NCI-H187 (cell line): Measurements from ENCODE around the gene MRLN.
A peak's percentile ranks its signal among the peaks of the same experiment; 100 is the strongest.
"Not testable (repeated sequence)": the region's sequence is repeated elsewhere in the genome, so short reads cannot be mapped to it uniquely, and the experiment has no call there.

Experiments
- DNase-seq, 2 experiments: peaks; one replicate each; lab custom pipeline; 2025; lab: John Stamatoyannopoulos, UW

MRLN gene

GRCh38 chr10:59745163-59745650, 8.0 kb downstream of the MRLN start:
- DNase-seq: no peak

GRCh38 chr10:59744762-59745161, 8.5 kb downstream of the MRLN start:
- not testable (repeated sequence) for DNase-seq

DNA sequence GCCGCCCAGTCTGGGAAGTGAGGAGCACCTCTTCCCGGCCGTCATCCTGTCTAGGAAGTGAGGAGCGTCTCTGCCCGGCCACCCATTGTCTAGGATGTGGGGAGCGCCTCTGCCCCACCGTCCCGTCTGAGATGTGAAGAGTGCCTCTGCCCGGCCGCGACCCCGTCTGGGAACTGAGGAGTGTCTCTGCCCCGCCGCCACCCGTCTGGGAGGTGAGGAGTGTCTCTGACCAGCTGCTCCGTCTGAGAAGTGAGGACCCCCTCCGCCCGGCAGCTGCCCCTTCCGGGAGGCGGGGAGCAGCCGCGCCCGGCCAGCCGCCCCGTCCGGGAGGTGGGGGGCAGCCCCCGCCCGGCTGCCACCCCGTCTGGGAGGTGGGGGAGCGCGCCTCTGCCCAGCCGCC, 9.1 kb downstream of the MRLN start:
- not testable (repeated sequence) for DNase-seq

- no peak for DNase-seq
Observed at GRCh38 chr10:59741583-59741982, 11.7 kb downstream of the MRLN start.

GRCh38 chr10:59741048-59741447, 12.2 kb downstream of the MRLN start:
- no peak for DNase-seq

- no peak for DNase-seq
Observed at GRCh38 chr10:59736749-59737148, 16.5 kb downstream of the MRLN start.

DNA sequence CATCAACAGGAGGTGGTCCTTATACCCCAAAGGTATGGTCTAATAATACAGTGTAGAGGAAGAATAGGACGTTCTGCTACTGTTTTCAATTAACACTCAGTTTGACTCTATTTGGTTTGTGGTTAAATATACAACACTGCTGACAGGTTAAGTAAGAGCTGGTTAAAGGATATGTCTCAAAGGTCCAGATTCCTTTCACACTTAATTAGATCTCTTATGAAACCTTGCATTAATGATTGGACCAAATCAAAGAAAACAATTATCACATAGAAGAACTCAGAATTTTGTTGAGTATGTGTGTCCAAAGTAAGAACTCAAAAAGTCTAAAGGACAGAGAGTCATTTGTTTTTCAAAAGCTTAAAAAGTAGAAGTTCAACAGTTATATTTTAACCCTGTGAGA, 18.0 kb downstream of the MRLN start:
- DNase-seq: no peak

DNA sequence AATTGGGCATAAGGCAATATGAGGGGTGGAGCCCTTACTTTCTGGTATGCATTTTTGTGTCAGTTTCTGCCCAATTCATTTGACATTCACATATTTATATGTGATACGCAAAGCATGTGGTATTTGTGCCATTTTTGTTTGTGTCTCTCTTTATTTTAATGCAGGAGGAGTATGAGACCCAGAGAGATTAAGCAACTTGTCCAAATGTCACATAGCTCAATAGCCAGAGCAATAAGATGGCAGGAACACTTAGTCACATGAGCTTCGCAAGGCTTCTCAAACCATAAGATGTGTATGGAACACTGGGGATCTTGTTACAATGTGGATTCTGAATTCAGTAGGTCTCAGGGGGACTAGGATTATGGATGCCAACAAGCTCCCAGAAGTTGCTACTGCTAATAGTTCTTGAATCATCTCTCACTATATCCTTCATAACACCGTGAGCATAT, 19.2 kb downstream of the MRLN start:
- DNase-seq: no peak

DNA sequence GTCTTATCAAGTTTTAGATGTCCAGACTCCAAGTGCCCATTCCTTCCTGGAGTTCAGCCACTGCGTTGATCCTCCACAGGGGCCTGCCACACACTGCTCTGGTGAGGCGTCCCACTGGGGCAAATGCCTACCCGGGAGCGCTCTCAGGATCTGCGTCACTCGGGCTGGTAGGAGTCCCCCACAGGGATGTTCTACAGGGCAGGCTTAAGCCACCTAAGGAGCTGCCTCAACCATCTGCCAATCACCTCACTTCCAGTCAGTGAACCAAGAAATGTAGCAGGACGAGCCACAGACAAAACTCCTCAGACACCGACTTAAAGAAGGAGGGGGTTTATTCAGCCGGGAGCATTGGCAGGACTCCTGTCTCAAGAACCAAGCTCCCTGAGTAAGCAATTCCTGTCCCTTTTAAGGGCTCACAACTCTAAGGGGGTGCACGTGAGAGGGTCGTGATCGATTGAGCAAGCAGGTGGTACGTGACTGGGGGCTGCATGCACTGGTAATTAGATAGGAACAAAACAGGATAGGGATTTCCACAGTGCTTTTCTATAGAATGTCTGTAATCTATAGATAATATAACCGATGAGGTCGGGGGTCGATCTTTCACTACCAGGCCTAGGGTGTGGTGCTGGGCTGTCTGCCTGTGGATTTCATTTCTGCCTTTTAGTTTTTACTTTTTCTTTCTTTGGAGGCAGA, 19.8 kb downstream of the MRLN start:
- DNase-seq: not testable (repeated sequence)

DNA sequence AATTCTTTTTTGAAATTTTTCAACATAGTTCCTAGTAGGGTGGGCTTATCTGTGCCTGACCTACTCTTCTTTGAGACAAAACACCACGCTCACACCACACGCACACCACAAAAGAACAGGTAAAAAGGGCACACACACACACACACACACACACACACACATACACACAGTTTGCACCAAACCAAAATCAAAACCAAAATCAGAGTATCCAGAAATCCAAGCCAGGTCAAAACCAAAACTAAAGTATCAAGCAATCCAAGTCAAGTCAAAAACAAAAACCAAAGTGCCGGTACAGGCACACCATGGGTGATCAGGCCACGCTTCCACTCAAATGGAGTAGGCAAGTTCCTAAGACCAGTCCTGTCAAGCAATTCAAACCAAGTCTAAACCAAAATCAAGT, 20.4 kb downstream of the MRLN start:
- DNase-seq: not testable (repeated sequence)

DNA sequence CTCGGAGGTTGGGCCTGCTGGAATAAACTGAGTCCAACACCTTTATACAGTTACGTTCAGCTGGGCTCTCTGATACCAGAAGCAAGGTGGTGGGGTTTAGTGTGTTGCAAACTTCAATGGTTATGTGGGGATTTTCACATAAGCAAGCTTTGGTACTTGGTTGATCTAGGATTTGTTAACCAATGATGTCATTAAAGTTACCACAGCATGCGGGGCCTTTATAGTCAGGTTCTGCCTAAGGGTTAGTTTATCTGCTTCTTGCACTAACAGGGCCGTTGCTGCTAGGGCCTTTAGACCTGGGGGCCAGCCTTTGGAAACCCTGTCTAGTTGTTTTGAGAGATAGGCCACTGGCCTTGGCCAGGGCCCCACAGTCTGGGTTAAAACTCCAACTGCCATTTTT, 24.1 kb downstream of the MRLN start:
- DNase-seq: not testable (repeated sequence)

DNA sequence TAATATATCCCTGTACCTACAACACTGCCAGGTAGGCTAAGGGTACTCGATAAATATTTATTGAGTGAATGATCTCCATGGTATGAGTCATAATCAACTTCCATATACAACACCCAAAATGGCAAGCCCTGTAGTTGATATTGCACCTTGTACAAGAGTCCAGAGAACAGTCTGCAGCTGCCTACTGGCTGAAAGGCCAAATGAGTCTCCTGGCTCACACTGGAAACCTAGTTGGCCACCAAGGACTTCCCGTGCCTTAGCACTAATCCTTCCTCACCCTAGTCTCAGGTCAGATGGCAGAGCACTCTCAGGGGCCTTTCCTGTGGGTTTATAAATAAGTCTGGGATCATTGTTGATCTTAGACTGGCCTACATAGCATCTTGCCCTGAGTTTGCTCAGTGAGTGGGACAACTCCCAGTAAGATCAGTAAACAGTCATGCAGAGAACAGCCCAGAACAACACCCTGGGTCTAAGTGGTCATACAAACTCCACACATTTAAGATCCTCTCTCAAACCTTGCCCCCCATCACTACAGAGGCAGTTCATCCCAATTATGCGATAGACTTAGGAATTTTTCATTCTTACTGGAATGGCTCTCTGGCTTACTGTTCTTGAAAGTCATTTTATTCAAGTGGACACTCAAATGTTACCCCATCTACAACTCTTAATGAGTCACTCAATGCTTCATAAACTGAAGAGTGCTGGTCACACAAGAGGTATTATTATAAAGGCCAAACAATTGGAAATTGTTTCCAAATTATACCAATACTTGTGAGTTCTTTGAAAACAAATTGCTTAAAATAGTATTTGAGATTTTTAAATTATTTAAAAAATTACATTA, 28.9 kb downstream of the MRLN start:
- DNase-seq: no peak

GRCh38 chr10:59720377-59720776, 32.9 kb downstream of the MRLN start:
- no peak for DNase-seq

GRCh38 chr10:59719374-59719773, 33.9 kb downstream of the MRLN start:
- DNase-seq: no peak

DNA sequence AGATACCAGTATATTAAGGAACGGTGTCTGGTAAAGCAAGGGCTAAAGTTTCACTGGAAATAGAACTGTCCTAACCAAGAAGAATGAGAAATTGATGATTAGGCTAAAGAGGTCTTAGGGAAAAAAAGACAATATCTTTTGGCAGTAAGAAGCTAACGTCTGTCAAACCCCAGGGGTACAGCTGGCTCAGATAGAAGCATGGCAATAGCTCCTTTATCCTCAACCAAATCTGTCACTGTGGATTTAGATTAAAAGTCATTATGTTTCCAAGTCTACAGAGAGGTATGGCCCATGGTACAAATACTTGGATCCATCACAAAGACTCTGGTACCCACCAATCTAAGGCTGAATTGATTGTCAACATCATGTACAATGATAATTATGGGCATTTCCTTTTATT, 35.0 kb downstream of the MRLN start:
- no peak for DNase-seq

DNA sequence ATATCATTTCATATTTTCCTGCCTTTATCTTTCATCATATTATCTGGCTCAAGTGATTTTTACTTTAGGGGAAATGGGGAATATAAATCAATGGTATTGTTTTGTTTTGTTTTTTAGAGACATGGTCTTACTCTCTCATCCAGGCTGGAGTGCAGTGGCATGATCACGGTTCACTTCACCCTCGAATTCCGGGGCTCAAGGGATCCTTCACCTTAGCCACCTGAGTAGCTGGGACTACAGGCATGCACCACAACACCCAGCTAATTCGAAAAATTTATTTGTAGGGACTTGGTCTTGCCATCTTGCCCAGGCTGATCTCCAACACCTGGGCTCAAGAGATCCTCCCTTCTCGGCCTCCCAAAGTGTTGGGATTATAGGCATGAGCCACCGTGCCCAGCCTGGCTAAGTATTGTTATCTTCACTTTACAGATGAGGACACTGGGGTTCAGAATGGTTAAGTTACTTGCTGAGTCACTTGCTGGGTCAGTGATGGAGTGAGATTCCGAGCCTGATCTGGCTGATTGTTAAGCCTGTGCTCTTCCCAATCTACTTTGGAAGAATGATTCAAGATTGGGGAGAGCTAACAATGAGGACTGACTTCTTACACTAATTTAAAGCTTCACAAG, 39.9 kb downstream of the MRLN start:
- no peak for DNase-seq

DNA sequence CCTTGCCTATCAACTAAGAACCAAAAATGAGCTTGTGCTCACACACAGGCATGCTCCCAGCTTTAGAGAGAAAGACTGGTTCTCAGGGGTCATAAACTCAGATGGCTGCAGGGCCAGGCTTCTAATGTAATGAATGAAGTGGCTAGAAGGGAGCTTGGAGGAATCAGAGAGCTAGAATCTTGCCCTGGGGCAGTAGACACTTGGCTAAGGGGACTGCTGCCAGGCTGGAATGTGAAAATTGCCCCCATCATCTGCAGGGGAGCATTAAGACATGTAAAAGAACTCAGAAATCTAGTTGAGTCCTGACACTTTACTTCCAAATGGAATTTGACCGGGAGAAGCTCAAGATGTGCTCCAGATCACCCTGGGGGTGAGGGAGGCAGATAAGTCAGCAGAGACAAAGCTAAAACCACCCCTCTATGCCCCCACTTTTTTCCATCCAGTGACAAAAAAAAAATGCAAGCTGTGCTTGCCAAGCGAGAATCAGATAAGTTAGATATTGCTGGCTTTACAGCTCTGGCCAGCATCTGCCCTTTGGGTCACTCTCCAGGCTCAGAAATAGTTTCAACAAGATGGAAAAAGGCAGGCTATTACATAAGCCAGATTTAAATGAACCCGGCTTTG, 41.3 kb downstream of the MRLN start:
- no peak for DNase-seq

DNA sequence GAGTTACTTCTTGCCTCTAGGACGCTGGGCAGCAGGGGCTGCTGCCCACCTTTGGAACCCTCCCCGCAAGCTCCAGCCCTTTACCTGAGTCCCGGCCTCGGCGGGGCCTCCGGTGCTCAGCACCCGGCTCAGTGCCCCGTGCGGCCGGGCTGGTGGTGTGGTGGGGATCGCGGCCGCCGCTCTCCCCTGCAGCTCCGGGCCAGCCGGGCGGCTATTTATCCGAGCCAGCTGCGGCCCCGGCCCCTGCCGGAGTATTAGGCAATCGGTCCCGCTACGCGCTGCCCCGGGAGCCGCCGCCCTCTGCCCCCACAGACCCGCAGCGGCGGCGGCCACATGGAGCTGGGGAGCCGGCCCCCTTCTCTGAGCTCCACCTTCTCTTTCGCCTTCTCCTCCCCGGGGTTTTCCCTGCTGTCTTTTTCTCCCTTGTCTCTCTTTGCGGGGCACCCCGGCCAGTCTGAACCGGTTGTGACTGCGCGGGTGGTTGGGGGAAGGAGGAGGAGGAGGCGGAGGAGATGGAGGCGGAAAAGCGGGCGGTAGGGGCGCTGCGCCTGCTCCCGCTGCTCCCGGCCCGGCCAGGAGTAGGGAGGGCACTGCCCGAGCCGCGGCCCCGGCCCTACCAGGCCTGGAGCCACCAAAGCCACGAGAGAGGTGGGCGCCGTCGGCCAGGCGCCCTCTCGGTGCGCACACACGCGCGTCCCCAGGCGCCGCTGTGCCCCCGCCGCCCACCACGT, 43.7 kb downstream of the MRLN start, which contains the start of gene SLC16A9:
TSS of gene SLC16A9 (minus strand) at position 456 of the 731 bp plus-strand sequence. CDS start 25,559 bp downstream, outside the sequence.
- no peak for DNase-seq

DNA sequence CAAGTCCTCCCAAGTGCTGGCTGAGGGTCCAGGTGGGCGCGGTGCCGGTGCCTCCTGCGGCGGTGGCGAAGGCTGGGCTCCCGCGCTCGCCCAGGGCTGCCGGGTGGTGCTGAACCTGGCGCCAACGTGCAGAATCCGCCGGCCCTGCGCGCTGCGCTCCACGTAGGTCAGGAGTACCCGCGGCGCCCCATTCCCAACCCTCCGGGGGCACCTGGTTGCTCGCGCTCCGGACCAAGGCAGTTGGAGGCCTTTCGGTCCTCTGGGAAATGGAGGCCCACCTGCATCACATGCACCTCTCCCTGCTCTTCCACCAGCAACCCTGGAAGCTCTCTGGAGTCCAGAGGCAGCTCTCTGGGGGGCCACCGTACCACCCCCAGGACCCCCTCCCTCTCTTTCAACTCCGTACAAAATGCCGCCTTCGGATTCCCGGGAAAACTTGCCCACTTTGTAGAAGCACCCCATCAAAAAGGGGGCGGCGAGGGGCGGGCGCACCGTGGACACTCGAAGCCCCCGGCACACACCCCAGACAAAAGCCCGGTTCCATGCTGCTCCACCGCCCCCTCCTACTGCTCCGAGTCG, 44.4 kb downstream of the MRLN start:
- DNase-seq: peak in 1 of 2 experiments; percentile 1

- DNase-seq: no peak
Observed at GRCh38 chr10:59706851-59707797, 46.1 kb downstream of the MRLN start.
